HepG2 (cell line): Measurements from ENCODE around the gene COMMD3. TPM values are rescaled to one million over a fixed set of nuclear protein-coding genes. Genes with fewer than 3 reads are reported as not detected.

Source experiments
- ATAC-seq: fragments of 200-7000 bp; cut with Tn5 transposase; 3 replicates; pipeline ENCODE4 v1.9.1; 2020; ENCODE audit warnings: mild to moderate bottlenecking, moderate library complexity
- BruUV-seq: library from RNA; stranded (reverse); fragments of 400-500 nt; replicated peaks from 2 replicates; lab custom pipeline; 2021; lab: Mats Ljungman, UMichigan
- CTCF ChIA-PET: fragments of 300-600 bp; formaldehyde crosslinking; extraction: SDS; loops from one replicate; lab custom pipeline; 2021; ENCODE audit warnings: low total read pairs, inconsistent platforms, low intra/inter-chr PET ratio; lab: Yijun Ruan, JAX
- POLR2A ChIA-PET: fragments of 350-600 bp; sonication (Branson Sonifier 250); formaldehyde crosslinking; loops from one replicate; lab custom pipeline; 2020; ENCODE audit warnings: antibody characterized with exemption, inconsistent platforms; lab: Yijun Ruan, JAX
- DNase-seq: peaks from one replicate; pipeline ENCODE4 v3.0.0-alpha.2; 2015; ENCODE audit warnings: low spot score
- FAIRE-seq: peaks from 3 replicates; lab custom pipeline; 2011; peaks lifted over from hg19 to GRCh38; lab: Jason Lieb, UNC
- H2AFZ ChIP-seq: one replicate; pipeline ENCODE4 v1.6.1; 2011; ENCODE audit warnings: low read length, inconsistent platforms
- H3K27ac ChIP-seq: fragments of 300-600 bp; 3 replicates; pipeline ENCODE4 v1.8.0; 2011; ENCODE audit warnings: mixed run types, mild to moderate bottlenecking, mixed read lengths, low read length, inconsistent platforms; ENCODE audit not compliant: insufficient read depth; ENCODE audit errors: extremely low read length
- H3K27me3 ChIP-seq, 2 experiments: fragments of 200-600 bp in 1 of 2; 2 replicates in 1 of 2; 3 replicates in 1 of 2; pipeline versions ENCODE4 v1.6.0 to v1.8.0; 2011; ENCODE audit warnings: low read length in 2 of 2, mild to moderate bottlenecking in 2 of 2, moderate library complexity in 2 of 2, inconsistent platforms in 1 of 2; ENCODE audit not compliant: insufficient read depth in 2 of 2, control insufficient read depth in 1 of 2
- H3K36me3 ChIP-seq, 2 experiments: fragments of 200-600 bp in 1 of 2; replicated peaks in 1 of 2; 2 replicates in 1 of 2; 3 replicates in 1 of 2; pipeline versions ENCODE4 v1.5.1 to v1.8.0; 2011; ENCODE audit warnings: low read length in 2 of 2, inconsistent platforms in 1 of 2; ENCODE audit not compliant: insufficient read depth in 2 of 2, control insufficient read depth in 1 of 2
- H3K4me1 ChIP-seq: 2 replicates; pipeline ENCODE4 v1.5.1; 2012; ENCODE audit warnings: low read length, inconsistent platforms; ENCODE audit not compliant: insufficient read depth
- H3K4me2 ChIP-seq: 2 replicates; pipeline ENCODE4 v1.6.0; 2011; ENCODE audit warnings: low read depth, low read length, inconsistent platforms
- H3K4me3 ChIP-seq, 3 experiments: fragments of 200-600 bp in 1 of 3; sonication (generic), shearing (Covaris generic) in 1 of 3; replicated peaks in 1 of 3; 2 replicates each; pipeline ENCODE4 v1.5.1; 2011 to 2016; ENCODE audit warnings: low read length in 3 of 3, inconsistent platforms in 2 of 3, low read depth in 2 of 3, mild to moderate bottlenecking in 2 of 3, control low read depth in 1 of 3, mixed read lengths in 1 of 3; ENCODE audit not compliant: insufficient read depth in 1 of 3
- H3K79me2 ChIP-seq: one replicate; pipeline ENCODE4 v1.6.1; 2011; ENCODE audit warnings: low read length, inconsistent platforms; ENCODE audit not compliant: insufficient read depth
- H3K9ac ChIP-seq: 2 replicates; pipeline ENCODE4 v1.6.0; 2011; ENCODE audit warnings: mild to moderate bottlenecking, low read depth, low read length, inconsistent platforms; ENCODE audit not compliant: insufficient read depth
- H3K9me3 ChIP-seq: 2 replicates; pipeline ENCODE4 v1.5.1; 2012; ENCODE audit warnings: mild to moderate bottlenecking, low read length
- H4K20me1 ChIP-seq: 2 replicates; pipeline ENCODE4 v1.6.0; 2011; ENCODE audit warnings: inconsistent platforms, mild to moderate bottlenecking, low read length, moderate library complexity; ENCODE audit not compliant: insufficient read depth
- KMT2A ChIP-seq: sonication (generic); formaldehyde crosslinking; IDR thresholded peaks from 2 replicates; pipeline ENCODE4 v1.4.0; 2020; ENCODE audit warnings: missing genetic modification reagents
- NCOA5 ChIP-seq: sonication (generic); formaldehyde crosslinking; IDR thresholded peaks from 2 replicates; pipeline ENCODE4 v1.4.0; 2020; ENCODE audit warnings: missing genetic modification reagents
- TAF15 ChIP-seq: fragments of 200-400 bp; formaldehyde crosslinking; IDR thresholded peaks from one replicate; pipeline ENCODE4 v1.6.1; 2018; ENCODE audit warnings: mild to moderate bottlenecking, low read depth, low read length; ENCODE audit not compliant: poor library complexity, severe bottlenecking
- ZNF253 ChIP-seq: sonication (generic); formaldehyde crosslinking; IDR thresholded peaks from 2 replicates; pipeline ENCODE4 v1.8.0; 2022; ENCODE audit warnings: mild to moderate bottlenecking, missing genetic modification reagents, borderline replicate concordance
- ZNF713 ChIP-seq: sonication (generic); formaldehyde crosslinking; IDR thresholded peaks from 2 replicates; pipeline ENCODE4 v1.4.0; 2020; ENCODE audit warnings: mild to moderate bottlenecking, missing genetic modification reagents
- ZNF747 ChIP-seq: sonication (generic); formaldehyde crosslinking; IDR thresholded peaks from 2 replicates; pipeline ENCODE4 v1.8.1; 2023; ENCODE audit warnings: missing genetic modification reagents, mild to moderate bottlenecking, borderline replicate concordance
- WGBS: methylation state at CpG from one replicate; pipeline ENCODE4 v1.1.6; 2017; ENCODE audit warnings: low lambda C conversion rate; 5-methylcytosine and 5-hydroxymethylcytosine counted together
- in situ Hi-C: cut with HindIII; loops from 2 replicates; pipeline ENCODE4 v1.10.0; 2017; ENCODE audit warnings: low pct_unique_long_range_greater_than_20kb; ENCODE audit not compliant: extremely low pct_ligation_motif_present
- intact Hi-C: fragments of 100-400 bp; cut with micrococcal nuclease; formaldehyde crosslinking; loops from one replicate; pipeline ENCODE4 v1.10.0; 2022; ENCODE audit not compliant: unreplicated experiment
- polyA plus RNA-seq, 8 experiments: library from polyadenylated mRNA; depleted of rRNA in 3 of 8; stranded (reverse) in 7 of 8; unstranded in 1 of 8; fragments of >200 nt; fragmentation: Illumina TruSeq in 4 of 8; extraction: Trizol in 4 of 8; gene quantifications; 2 replicates each; pipeline versions ENCODE4 v1.2.1 to v1.2.3, GENCODE V29; 2011 to 2016; ENCODE audit warnings: low read depth in 4 of 8, missing spikeins in 1 of 8, mixed read lengths in 1 of 8; ENCODE audit not compliant: insufficient read depth in 1 of 8
- total RNA-seq, 5 experiments: library from RNA; depleted of rRNA; stranded (reverse); fragments of >200 nt; fragmentation: Illumina TruSeq; extraction: Trizol; gene quantifications; 2 replicates each; pipeline ENCODE4 v1.2.3, GENCODE V29; 2016; ENCODE audit warnings: low read depth in 1 of 5
- TF ChIP-seq, protein P1 (sequence below): sonication (generic); formaldehyde crosslinking; IDR thresholded peaks from 2 replicates; pipeline ENCODE4 v1.4.0; 2020; ENCODE audit warnings: missing genetic modification reagents
- TF ChIP-seq, protein P2 (sequence below): sonication (generic); formaldehyde crosslinking; IDR thresholded peaks from 2 replicates; pipeline ENCODE4 v1.4.0; 2020; ENCODE audit warnings: mild to moderate bottlenecking, missing genetic modification reagents, borderline replicate concordance

The COMMD3 gene
- total and polyA plus RNA-seq, 2 of the 13 experiments (the other 11 are each of a cell fraction or from before 2014, with no cell fraction given): 38.7 to 54.4 TPM

DNA sequence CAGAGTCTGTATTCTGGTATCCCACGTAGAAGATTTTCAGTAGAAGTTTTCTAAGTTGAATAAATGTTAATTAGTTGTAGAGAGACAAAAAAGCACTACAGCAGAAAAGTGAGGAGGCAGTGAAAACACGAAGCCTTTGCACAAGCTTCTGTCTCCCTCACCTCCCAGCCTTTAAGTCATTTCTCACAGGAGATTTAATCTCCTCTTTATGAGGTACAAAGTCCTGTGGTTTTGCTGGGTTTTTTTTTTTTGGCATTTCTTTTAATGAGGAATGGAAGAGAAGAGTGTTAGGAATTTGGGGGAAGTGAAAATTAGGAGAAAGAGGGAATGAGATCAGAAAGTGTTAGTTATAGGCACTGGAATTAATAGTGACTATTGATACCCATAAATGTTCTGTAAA is 50.6 kb downstream of the COMMD3 start:
- TF ChIP-seq, protein P1, sequence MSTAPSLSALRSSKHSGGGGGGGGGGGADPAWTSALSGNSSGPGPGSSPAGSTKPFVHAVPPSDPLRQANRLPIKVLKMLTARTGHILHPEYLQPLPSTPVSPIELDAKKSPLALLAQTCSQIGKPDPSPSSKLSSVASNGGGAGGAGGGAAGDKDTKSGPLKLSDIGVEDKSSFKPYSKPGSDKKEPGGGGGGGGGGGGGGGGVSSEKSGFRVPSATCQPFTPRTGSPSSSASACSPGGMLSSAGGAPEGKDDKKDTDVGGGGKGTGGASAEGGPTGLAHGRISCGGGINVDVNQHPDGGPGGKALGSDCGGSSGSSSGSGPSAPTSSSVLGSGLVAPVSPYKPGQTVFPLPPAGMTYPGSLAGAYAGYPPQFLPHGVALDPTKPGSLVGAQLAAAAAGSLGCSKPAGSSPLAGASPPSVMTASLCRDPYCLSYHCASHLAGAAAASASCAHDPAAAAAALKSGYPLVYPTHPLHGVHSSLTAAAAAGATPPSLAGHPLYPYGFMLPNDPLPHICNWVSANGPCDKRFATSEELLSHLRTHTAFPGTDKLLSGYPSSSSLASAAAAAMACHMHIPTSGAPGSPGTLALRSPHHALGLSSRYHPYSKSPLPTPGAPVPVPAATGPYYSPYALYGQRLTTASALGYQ (CRISPR knock-in tag): no peak
- no peak for TF ChIP-seq NCOA5 (CRISPR knock-in tag)
- no peak for TF ChIP-seq KMT2A (CRISPR knock-in tag)
- TF ChIP-seq ZNF253: no peak
- no peak for TF ChIP-seq TAF15
- TF ChIP-seq ZNF713 (CRISPR knock-in tag): no peak
- TF ChIP-seq, protein P2, sequence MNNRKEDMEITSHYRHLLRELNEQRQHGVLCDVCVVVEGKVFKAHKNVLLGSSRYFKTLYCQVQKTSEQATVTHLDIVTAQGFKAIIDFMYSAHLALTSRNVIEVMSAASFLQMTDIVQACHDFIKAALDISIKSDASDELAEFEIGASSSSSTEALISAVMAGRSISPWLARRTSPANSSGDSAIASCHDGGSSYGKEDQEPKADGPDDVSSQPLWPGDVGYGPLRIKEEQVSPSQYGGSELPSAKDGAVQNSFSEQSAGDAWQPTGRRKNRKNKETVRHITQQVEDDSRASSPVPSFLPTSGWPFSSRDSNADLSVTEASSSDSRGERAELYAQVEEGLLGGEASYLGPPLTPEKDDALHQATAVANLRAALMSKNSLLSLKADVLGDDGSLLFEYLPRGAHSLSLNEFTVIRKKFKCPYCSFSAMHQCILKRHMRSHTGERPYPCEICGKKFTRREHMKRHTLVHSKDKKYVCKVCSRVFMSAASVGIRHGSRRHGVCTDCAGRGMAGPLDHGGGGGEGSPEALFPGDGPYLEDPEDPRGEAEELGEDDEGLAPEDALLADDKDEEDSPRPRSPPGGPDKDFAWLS (CRISPR knock-in tag): no peak
- TF ChIP-seq ZNF747 (CRISPR knock-in tag): no peak
- no peak for ATAC-seq
- no peak overlapping the region for H3K4me2 ChIP-seq
- no peak overlapping the region for H3K27ac ChIP-seq
- H2AFZ ChIP-seq: no peak overlapping the region
- POLR2A ChIA-PET: no interaction called here
- 0% methylated on average over 2 of the region's 2 CpGs for WGBS
- no peaks in the 10 kb centered on the region for H3K79me2 ChIP-seq
- BruUV-seq: no TSS peak
- no peaks in the 10 kb centered on the region for H3K27me3 ChIP-seq
- no peaks in the 10 kb centered on the region for H3K4me1 ChIP-seq
- H3K9me3 ChIP-seq: no peaks in the 10 kb centered on the region
- CTCF ChIA-PET: no interaction called here
- DNase-seq: no peak
- in situ Hi-C loops (no loop called here), intact Hi-C loops (no loop called here)
- FAIRE-seq: no peak
- H3K36me3 ChIP-seq: no peaks in the 10 kb centered on the region
- no peak overlapping the region for H3K9ac ChIP-seq
- no peak overlapping the region for H3K4me3 ChIP-seq
- H4K20me1 ChIP-seq: no peaks in the 10 kb centered on the region
